GM10248 (cell line): ENCODE measurements around the gene NRBF2.

Experiments
- CTCF ChIA-PET: fragments of 300-600 bp; sonication (Branson Sonifier 250); formaldehyde crosslinking; extraction: SDS; loops from one replicate; lab custom pipeline; 2021; ENCODE audit warnings: antibody characterized with exemption; lab: Yijun Ruan, JAX
- POLR2A ChIA-PET: fragments of 350-650 bp; sonication (Branson Sonifier 250); formaldehyde crosslinking; extraction: SDS; loops from one replicate; lab custom pipeline; 2020; ENCODE audit warnings: antibody characterized with exemption; lab: Yijun Ruan, JAX
- DNase-seq: peaks from one replicate; pipeline ENCODE4 v3.0.0; 2012; ENCODE audit errors: extremely low spot score
- TF ChIP-seq, protein P1 (sequence below): IDR thresholded peaks from 2 replicates; pipeline ENCODE4 v1.5.1; 2012; ENCODE audit warnings: mild to moderate bottlenecking, low read depth; ENCODE audit errors: extremely low read depth, missing control alignments, control extremely low read depth

The NRBF2 gene

DNA sequence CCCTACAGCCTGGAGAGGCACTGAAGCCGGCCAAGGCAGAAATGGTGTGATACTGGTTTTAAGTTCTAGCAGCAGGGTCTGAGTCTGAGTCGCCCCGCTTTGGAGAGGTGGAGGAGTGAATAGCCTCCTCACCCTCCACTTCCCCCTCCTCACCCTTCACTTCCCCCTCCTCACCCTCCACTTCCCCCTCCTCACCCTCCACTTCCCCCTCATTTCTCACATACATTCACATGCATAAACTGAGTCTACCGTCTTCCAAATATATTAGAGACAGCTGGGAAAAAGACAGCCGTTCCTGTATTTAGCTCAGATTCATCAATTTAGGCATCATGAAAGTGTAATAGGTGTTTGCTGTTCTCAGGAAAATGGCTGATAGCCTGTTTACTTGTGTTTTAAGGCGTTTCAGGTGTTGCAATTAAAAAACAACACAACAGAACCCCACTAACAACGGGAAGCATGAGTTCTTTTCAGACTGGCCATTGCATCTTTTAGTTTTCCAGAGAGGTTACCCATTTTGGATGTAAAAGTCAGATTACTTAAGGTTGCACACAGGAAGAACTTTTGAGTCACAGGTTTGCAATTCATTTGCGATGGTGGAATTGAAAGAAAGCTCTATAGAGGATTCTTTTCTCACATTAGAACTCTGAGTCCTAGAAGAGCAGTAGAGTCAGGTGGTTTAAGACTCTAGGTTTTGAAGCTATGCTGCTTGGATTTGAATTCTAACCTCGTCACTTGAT lies 861 bp downstream of the NRBF2 start:
- TF ChIP-seq, protein P1, sequence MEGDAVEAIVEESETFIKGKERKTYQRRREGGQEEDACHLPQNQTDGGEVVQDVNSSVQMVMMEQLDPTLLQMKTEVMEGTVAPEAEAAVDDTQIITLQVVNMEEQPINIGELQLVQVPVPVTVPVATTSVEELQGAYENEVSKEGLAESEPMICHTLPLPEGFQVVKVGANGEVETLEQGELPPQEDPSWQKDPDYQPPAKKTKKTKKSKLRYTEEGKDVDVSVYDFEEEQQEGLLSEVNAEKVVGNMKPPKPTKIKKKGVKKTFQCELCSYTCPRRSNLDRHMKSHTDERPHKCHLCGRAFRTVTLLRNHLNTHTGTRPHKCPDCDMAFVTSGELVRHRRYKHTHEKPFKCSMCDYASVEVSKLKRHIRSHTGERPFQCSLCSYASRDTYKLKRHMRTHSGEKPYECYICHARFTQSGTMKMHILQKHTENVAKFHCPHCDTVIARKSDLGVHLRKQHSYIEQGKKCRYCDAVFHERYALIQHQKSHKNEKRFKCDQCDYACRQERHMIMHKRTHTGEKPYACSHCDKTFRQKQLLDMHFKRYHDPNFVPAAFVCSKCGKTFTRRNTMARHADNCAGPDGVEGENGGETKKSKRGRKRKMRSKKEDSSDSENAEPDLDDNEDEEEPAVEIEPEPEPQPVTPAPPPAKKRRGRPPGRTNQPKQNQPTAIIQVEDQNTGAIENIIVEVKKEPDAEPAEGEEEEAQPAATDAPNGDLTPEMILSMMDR = no peak
- DNase-seq = peak; percentile 29
- POLR2A ChIA-PET = interaction anchor here (0.7 kb wide), 1 partner anchor 503 kb away, joined by 9 read pairs; no protein-coding TSS in a partner anchor
- CTCF ChIA-PET = interaction anchor here (0.9 to 7.8 kb wide), 9 partner anchors 8 to 697 kb away, joined by 3 to 24 read pairs (median 4); no protein-coding TSS in a partner anchor

- TF ChIP-seq, protein P1 = no peak
- ChIA-PET CTCF (interaction anchor here (1.7 to 7.8 kb wide), 4 partner anchors 9 to 582 kb away, joined by 8 to 24 read pairs (median 18); no protein-coding TSS in a partner anchor), POLR2A (no interaction called here)
- DNase-seq = no peak
These were observed 4.2 kb downstream of the NRBF2 start for GRCh38 chr10:63137306-63137705.

DNA sequence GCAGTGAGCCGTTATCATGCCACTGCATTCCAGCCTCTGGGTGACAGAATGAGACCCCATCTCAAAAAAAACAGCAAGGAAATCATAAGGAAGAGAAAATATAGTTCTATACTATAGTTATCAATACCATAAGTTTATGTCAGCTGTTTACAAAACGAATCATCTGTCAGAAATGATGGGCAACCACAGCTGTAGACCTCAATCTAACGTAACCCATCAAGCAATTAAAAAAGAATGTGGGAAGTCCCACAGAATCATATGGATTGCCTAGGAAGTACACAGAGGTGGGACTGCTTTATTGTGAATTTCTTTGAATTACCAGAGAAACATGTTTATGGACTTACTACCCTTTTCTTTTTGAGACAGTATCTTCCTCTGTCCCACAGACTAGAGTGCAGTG lies 6.9 kb downstream of the NRBF2 start:
- ChIA-PET POLR2A (interaction anchor here (0.7 kb wide), 1 partner anchor 17 kb away, joined by 3 read pairs; no protein-coding TSS in a partner anchor), CTCF (interaction anchor here (1.2 to 4.0 kb wide), 4 partner anchors 18 to 714 kb away, joined by 3 to 37 read pairs (median 11); no protein-coding TSS in a partner anchor)
- TF ChIP-seq, protein P1 = no peak
- DNase-seq = no peak

- DNase-seq = no peak
- POLR2A ChIA-PET = no interaction called here
- CTCF ChIA-PET = interaction anchor here (1.3 to 4.0 kb wide), 7 partner anchors 8 to 578 kb away, joined by 3 to 37 read pairs (median 6); partner anchors contain the start of gene NRBF2
- TF ChIP-seq, protein P1 = no peak
These were observed 9.0 kb downstream of the NRBF2 start for GRCh38 chr10:63142136-63142535.

GRCh38 chr10:63143987-63144386 lies 10.9 kb downstream of the NRBF2 start:
- ChIA-PET POLR2A (no interaction called here), CTCF (interaction anchor here (5.1 to 6.8 kb wide), 2 partner anchors 12 to 23 kb away, joined by 26 to 82 read pairs; no protein-coding TSS in a partner anchor)
- TF ChIP-seq, protein P1 = no peak
- DNase-seq = no peak

GRCh38 chr10:63145782-63146181 lies 12.7 kb downstream of the NRBF2 start:
- no peak for DNase-seq
- CTCF ChIA-PET = interaction anchor here (0.9 to 6.8 kb wide), 11 partner anchors 9 to 708 kb away, joined by 3 to 82 read pairs (median 5); partner anchors contain the start of gene NRBF2
- POLR2A ChIA-PET = interaction anchor here (1.1 kb wide), 1 partner anchor 10 kb away, joined by 8 read pairs; no protein-coding TSS in a partner anchor
- TF ChIP-seq, protein P1 = no peak
